GM12878 (cell line): ENCODE results near the gene SH3GL2. TPM values are rescaled to one million over a fixed set of nuclear protein-coding genes. Genes with fewer than 3 reads are reported as not detected.

ENCODE experiments used
- ATAC-seq: fragments of 200-7000 bp; cut with Tn5 transposase; 3 replicates; pipeline ENCODE4 v1.9.1; 2020; ENCODE audit warnings: mild to moderate bottlenecking, moderate library complexity
- BruUV-seq: library from RNA; stranded (reverse); fragments of 400-500 nt; replicated peaks from 2 replicates; lab custom pipeline; 2021; lab: Mats Ljungman, UMichigan
- CTCF ChIA-PET: fragments of 300-600 bp; sonication (Branson Sonifier 250); formaldehyde crosslinking; extraction: SDS; loops from one replicate; lab custom pipeline; 2021; ENCODE audit warnings: inconsistent platforms; lab: Yijun Ruan, JAX
- POLR2A ChIA-PET: fragments of 350-600 bp; formaldehyde crosslinking; extraction: SDS; loops from one replicate; lab custom pipeline; 2021; ENCODE audit warnings: inconsistent platforms; lab: Charles Lee
- RAD21 ChIA-PET: fragments of 300-600 bp; sonication (Branson Sonifier 250); formaldehyde crosslinking; loops from one replicate; lab custom pipeline; 2023; ENCODE audit warnings: antibody characterized with exemption; ENCODE audit not compliant: unreplicated experiment; lab: Charles Lee
- SMC1A ChIA-PET: fragments of 300-600 bp; sonication (Branson Sonifier 250); formaldehyde crosslinking; loops from one replicate; lab custom pipeline; 2023; ENCODE audit not compliant: unreplicated experiment, uncharacterized antibody; lab: Charles Lee
- DNase-seq: peaks from one replicate; pipeline ENCODE4 v3.0.0-alpha.2; 2011; ENCODE audit warnings: low read depth, low spot score
- FAIRE-seq: peaks from 3 replicates; lab custom pipeline; 2011; peaks lifted over from hg19 to GRCh38; lab: Jason Lieb, UNC
- H2AFZ ChIP-seq: 2 replicates; pipeline ENCODE4 v1.6.0; 2011; ENCODE audit warnings: low read depth, low read length, control low read depth; ENCODE audit not compliant: control insufficient read depth
- H3K27ac ChIP-seq: 2 replicates; pipeline ENCODE4 v1.5.1; 2011; ENCODE audit warnings: control low read depth; ENCODE audit not compliant: control insufficient read depth, insufficient read depth
- H3K27me3 ChIP-seq, 2 experiments: replicated peaks in 1 of 2; 2 replicates each; pipeline versions ENCODE4 v1.6.0 to v1.6.1; 2011; ENCODE audit warnings: low read length in 1 of 2; ENCODE audit not compliant: control insufficient read depth in 2 of 2, insufficient read depth in 2 of 2
- H3K36me3 ChIP-seq, 2 experiments: 2 replicates each; pipeline ENCODE4 v1.5.1; 2011; ENCODE audit warnings: low read length in 1 of 2; ENCODE audit not compliant: control insufficient read depth in 2 of 2, insufficient read depth in 2 of 2
- H3K4me1 ChIP-seq: 2 replicates; pipeline ENCODE4 v1.6.1; 2011; ENCODE audit warnings: mild to moderate bottlenecking, low read length, moderate library complexity, mixed read lengths; ENCODE audit not compliant: control insufficient read depth, insufficient read depth
- H3K4me2 ChIP-seq: 2 replicates; pipeline ENCODE4 v1.6.0; 2011; ENCODE audit warnings: control low read depth; ENCODE audit not compliant: control insufficient read depth, insufficient read depth
- H3K4me3 ChIP-seq: fragments of 200-600 bp; sonication (generic); 2 replicates; pipeline ENCODE4 v1.5.1; 2016
- H3K79me2 ChIP-seq: 2 replicates; pipeline ENCODE4 v1.6.0; 2011; ENCODE audit warnings: low read length; ENCODE audit not compliant: control insufficient read depth, insufficient read depth
- H3K9ac ChIP-seq: 2 replicates; pipeline ENCODE4 v1.8.0; 2011; ENCODE audit warnings: low read length, control low read depth, mixed read lengths; ENCODE audit not compliant: control insufficient read depth, insufficient read depth
- H3K9me3 ChIP-seq: replicated peaks from 3 replicates; pipeline ENCODE4 v1.5.1; 2011; ENCODE audit warnings: mild to moderate bottlenecking, low read length; ENCODE audit not compliant: control insufficient read depth, insufficient read depth
- H4K20me1 ChIP-seq: 2 replicates; pipeline ENCODE4 v1.6.0; 2011; ENCODE audit not compliant: control insufficient read depth, insufficient read depth
- BHLHE40 ChIP-seq, 2 experiments: fragments of 450-650 bp in 1 of 2; IDR thresholded peaks; 2 replicates each; pipeline ENCODE4 v1.6.1; 2011 to 2017; ENCODE audit warnings: low read depth in 2 of 2, borderline replicate concordance in 1 of 2, improper control_type of control experiment in 1 of 2, low read length in 1 of 2, mild to moderate bottlenecking in 1 of 2
- BMI1 ChIP-seq: fragments of 450-650 bp; IDR thresholded peaks from 2 replicates; pipeline ENCODE4 v1.6.1; 2016; ENCODE audit warnings: mild to moderate bottlenecking, moderate library complexity, borderline replicate concordance
- CEBPB ChIP-seq, 2 experiments: fragments of 150-350 bp in 1 of 2; IDR thresholded peaks; 2 replicates each; pipeline ENCODE4 v1.6.1; 2012 to 2014; ENCODE audit warnings: low read depth in 2 of 2, low read length in 2 of 2, borderline replicate concordance in 1 of 2, inconsistent platforms in 1 of 2
- CHD1 ChIP-seq: IDR thresholded peaks from 2 replicates; pipeline ENCODE4 v1.6.1; 2012; ENCODE audit warnings: low read depth, low read length, improper control_type of control experiment
- DPF2 ChIP-seq: fragments of 450-650 bp; IDR thresholded peaks from 2 replicates; pipeline ENCODE4 v1.6.1; 2017; ENCODE audit warnings: mild to moderate bottlenecking
- HDAC2 ChIP-seq: fragments of 200-600 bp; sonication (generic); IDR thresholded peaks from 2 replicates; pipeline ENCODE4 v1.6.1; 2017
- JUND ChIP-seq: IDR thresholded peaks from 2 replicates; pipeline ENCODE4 v1.6.1; 2012; ENCODE audit warnings: low read depth, mild to moderate bottlenecking, low read length, improper control_type of control experiment, moderate library complexity
- NR2F1 ChIP-seq: fragments of 450-650 bp; conservative IDR thresholded peaks from 2 replicates; pipeline ENCODE4 v1.6.1; 2017; ENCODE audit warnings: mild to moderate bottlenecking
- PAX5 ChIP-seq: IDR thresholded peaks from 2 replicates; pipeline ENCODE4 v1.6.1; 2011; ENCODE audit warnings: low read depth, low read length, borderline replicate concordance
- PKNOX1 ChIP-seq: fragments of 450-650 bp; IDR thresholded peaks from 2 replicates; pipeline ENCODE4 v1.6.1; 2016; ENCODE audit warnings: mild to moderate bottlenecking
- RCOR1 ChIP-seq: conservative IDR thresholded peaks from 2 replicates; pipeline ENCODE4 v1.6.1; 2012; ENCODE audit warnings: low read depth, low read length, improper control_type of control experiment
- RELB ChIP-seq: fragments of 450-650 bp; IDR thresholded peaks from 2 replicates; pipeline ENCODE4 v1.6.1; 2017; ENCODE audit warnings: low read depth, mild to moderate bottlenecking, moderate library complexity
- YBX1 ChIP-seq: fragments of 450-650 bp; IDR thresholded peaks from 2 replicates; pipeline ENCODE4 v1.6.1; 2016; ENCODE audit warnings: antibody characterized with exemption
- WGBS: methylation state at CpG from one replicate; pipeline ENCODE4 v1.1.6; 2016; ENCODE audit warnings: low lambda C conversion rate; ENCODE audit not compliant: insufficient replicate concordance, insufficient coverage; ENCODE audit errors: missing lambda C conversion rate; 5-methylcytosine and 5-hydroxymethylcytosine counted together
- in situ Hi-C: fragments of 300-500 bp; cut with MboI; formaldehyde crosslinking; loops from 9 replicates; pipeline ENCODE4 v1.14.3; 2018; ENCODE audit warnings: mixed read lengths
- intact Hi-C: fragments of 100-400 bp; cut with micrococcal nuclease; formaldehyde crosslinking; loops from one replicate; pipeline ENCODE4 v1.14.2; 2022; ENCODE audit not compliant: unreplicated experiment
- polyA plus RNA-seq, 11 experiments: library from polyadenylated mRNA; depleted of rRNA in 4 of 11; unstranded in 6 of 11; stranded (reverse) in 5 of 11; fragments of >200 nt; fragmentation: Nextera tagmentation in 4 of 11; fragmentation: Illumina TruSeq in 1 of 11; extraction: Ambion mirVana in 4 of 11; extraction: Trizol in 1 of 11; gene quantifications; 1 replicate in 1 of 11; 2 replicates in 10 of 11; pipeline versions ENCODE4 v1.2.1 to v1.2.3, GENCODE V29; 2011 to 2016; ENCODE audit warnings: inconsistent platforms in 2 of 11, missing spikeins in 2 of 11, low read depth in 1 of 11
- total RNA-seq, 4 experiments: library from RNA; depleted of rRNA in 3 of 4; stranded (reverse); fragments of >200 nt in 3 of 4; fragmentation: Illumina TruSeq in 1 of 4; extraction: Trizol in 1 of 4; gene quantifications; 2 replicates each; pipeline versions ENCODE4 v1.2.1 to v1.2.3, GENCODE V29; 2013 to 2021
- TF ChIP-seq, protein P1 (sequence below): IDR thresholded peaks from 2 replicates; pipeline ENCODE4 v1.6.1; 2012; ENCODE audit warnings: low read depth, low read length, improper control_type of control experiment
- TF ChIP-seq, protein P2 (sequence below): fragments of 450-650 bp; IDR thresholded peaks from 2 replicates; pipeline ENCODE4 v1.6.1; 2014; ENCODE audit warnings: mild to moderate bottlenecking
- TF ChIP-seq, protein P3 (sequence below): fragments of 450-650 bp; formaldehyde crosslinking; IDR thresholded peaks from 2 replicates; pipeline ENCODE4 v1.5.0; 2022; ENCODE audit warnings: mild to moderate bottlenecking, missing genetic modification characterization

The SH3GL2 gene
- total and polyA plus RNA-seq, 10 of the 15 experiments (the other 5 are each of a cell fraction or from before 2014, with no cell fraction given): not detected

GRCh38 chr9:17660158-17660557 is 81.3 kb downstream of the SH3GL2 start:
- ChIA-PET RAD21 (no interaction called here), POLR2A (no interaction called here), SMC1A (no interaction called here), CTCF (no interaction called here)
- ATAC-seq (no peak), FAIRE-seq (no peak), DNase-seq (no peak)
- intact Hi-C loops (no loop called here), in situ Hi-C loops (no loop called here)
- no peak overlapping the region for H3K4me3 ChIP-seq
- no peaks in the 10 kb centered on the region for H3K4me1 ChIP-seq
- H3K9ac ChIP-seq: no peak overlapping the region
- H3K36me3 ChIP-seq: no peaks in the 10 kb centered on the region
- 50% methylated on average over 3 of the region's 3 CpGs for WGBS
- H3K4me2 ChIP-seq: no peak overlapping the region
- H3K27ac ChIP-seq: no peak overlapping the region
- H3K79me2 ChIP-seq: no peaks in the 10 kb centered on the region
- no peaks in the 10 kb centered on the region for H3K9me3 ChIP-seq
- no peaks in the 10 kb centered on the region for H4K20me1 ChIP-seq
- H2AFZ ChIP-seq: no peak overlapping the region
- BruUV-seq: no TSS peak
- H3K27me3 ChIP-seq: no peaks in the 10 kb centered on the region
- TF ChIP-seq CHD1 (no peak), CEBPB (IDR thresholded peaks at IDR 0.05; ENCODE audit: borderline replicate concordance in 1 of 2, low read depth in 2 of 2, low read length in 2 of 2) (no peak), DPF2 (no peak), HDAC2 (no peak), BMI1 (no peak), BHLHE40 (IDR thresholded peaks at IDR 0.05; ENCODE audit: borderline replicate concordance in 1 of 2, low read depth in 2 of 2, low read length in 1 of 2) (no peak), RCOR1 (no peak), PAX5 (no peak), JUND (no peak), NR2F1 (no peak), YBX1 (no peak), RELB (no peak), PKNOX1 (no peak)
- TF ChIP-seq, protein P1, sequence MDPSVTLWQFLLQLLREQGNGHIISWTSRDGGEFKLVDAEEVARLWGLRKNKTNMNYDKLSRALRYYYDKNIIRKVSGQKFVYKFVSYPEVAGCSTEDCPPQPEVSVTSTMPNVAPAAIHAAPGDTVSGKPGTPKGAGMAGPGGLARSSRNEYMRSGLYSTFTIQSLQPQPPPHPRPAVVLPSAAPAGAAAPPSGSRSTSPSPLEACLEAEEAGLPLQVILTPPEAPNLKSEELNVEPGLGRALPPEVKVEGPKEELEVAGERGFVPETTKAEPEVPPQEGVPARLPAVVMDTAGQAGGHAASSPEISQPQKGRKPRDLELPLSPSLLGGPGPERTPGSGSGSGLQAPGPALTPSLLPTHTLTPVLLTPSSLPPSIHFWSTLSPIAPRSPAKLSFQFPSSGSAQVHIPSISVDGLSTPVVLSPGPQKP: no peak
- TF ChIP-seq, protein P2, sequence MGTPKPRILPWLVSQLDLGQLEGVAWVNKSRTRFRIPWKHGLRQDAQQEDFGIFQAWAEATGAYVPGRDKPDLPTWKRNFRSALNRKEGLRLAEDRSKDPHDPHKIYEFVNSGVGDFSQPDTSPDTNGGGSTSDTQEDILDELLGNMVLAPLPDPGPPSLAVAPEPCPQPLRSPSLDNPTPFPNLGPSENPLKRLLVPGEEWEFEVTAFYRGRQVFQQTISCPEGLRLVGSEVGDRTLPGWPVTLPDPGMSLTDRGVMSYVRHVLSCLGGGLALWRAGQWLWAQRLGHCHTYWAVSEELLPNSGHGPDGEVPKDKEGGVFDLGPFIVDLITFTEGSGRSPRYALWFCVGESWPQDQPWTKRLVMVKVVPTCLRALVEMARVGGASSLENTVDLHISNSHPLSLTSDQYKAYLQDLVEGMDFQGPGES: no peak
- TF ChIP-seq, protein P3, sequence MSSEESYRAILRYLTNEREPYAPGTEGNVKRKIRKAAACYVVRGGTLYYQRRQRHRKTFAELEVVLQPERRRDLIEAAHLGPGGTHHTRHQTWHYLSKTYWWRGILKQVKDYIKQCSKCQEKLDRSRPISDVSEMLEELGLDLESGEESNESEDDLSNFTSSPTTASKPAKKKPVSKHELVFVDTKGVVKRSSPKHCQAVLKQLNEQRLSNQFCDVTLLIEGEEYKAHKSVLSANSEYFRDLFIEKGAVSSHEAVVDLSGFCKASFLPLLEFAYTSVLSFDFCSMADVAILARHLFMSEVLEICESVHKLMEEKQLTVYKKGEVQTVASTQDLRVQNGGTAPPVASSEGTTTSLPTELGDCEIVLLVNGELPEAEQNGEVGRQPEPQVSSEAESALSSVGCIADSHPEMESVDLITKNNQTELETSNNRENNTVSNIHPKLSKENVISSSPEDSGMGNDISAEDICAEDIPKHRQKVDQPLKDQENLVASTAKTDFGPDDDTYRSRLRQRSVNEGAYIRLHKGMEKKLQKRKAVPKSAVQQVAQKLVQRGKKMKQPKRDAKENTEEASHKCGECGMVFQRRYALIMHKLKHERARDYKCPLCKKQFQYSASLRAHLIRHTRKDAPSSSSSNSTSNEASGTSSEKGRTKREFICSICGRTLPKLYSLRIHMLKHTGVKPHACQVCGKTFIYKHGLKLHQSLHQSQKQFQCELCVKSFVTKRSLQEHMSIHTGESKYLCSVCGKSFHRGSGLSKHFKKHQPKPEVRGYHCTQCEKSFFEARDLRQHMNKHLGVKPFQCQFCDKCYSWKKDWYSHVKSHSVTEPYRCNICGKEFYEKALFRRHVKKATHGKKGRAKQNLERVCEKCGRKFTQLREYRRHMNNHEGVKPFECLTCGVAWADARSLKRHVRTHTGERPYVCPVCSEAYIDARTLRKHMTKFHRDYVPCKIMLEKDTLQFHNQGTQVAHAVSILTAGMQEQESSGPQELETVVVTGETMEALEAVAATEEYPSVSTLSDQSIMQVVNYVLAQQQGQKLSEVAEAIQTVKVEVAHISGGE (CRISPR knock-in tag): no peak
